Mesenchymal stem cell (in vitro differentiated cells and primary cell): ENCODE measurements around the gene SETD1B. TPM values are rescaled to one million over a fixed set of nuclear protein-coding genes. Genes with fewer than 3 reads are reported as not detected.

Source experiments
- small RNA-seq: library from polyadenylated mRNA; stranded (forward); fragments of <200 nt; extraction: miRNeasy Mini kit (QIAGEN cat#:217004); gene quantifications from one replicate; pipeline ENCODE3, GENCODE V24; 2013; ENCODE audit warnings: low read depth

Gene SETD1B

Small RNA genes lying within 50 kb of the gene (small RNA-seq; reads per million reads assigned to genes)
- not detected for gene AC069503.3
